HepG2 (cell line): ENCODE measurements around the gene MRM2. TPM values are rescaled to one million over a fixed set of nuclear protein-coding genes. Genes with fewer than 3 reads are reported as not detected.

Experiments
- ATAC-seq: fragments of 200-7000 bp; cut with Tn5 transposase; 3 replicates; pipeline ENCODE4 v1.9.1; 2020; ENCODE audit warnings: mild to moderate bottlenecking, moderate library complexity
- BruUV-seq: library from RNA; stranded (reverse); fragments of 400-500 nt; replicated peaks from 2 replicates; lab custom pipeline; 2021; lab: Mats Ljungman, UMichigan
- CTCF ChIA-PET: fragments of 300-600 bp; formaldehyde crosslinking; extraction: SDS; loops from one replicate; lab custom pipeline; 2021; ENCODE audit warnings: low total read pairs, inconsistent platforms, low intra/inter-chr PET ratio; lab: Yijun Ruan, JAX
- POLR2A ChIA-PET: fragments of 350-600 bp; sonication (Branson Sonifier 250); formaldehyde crosslinking; loops from one replicate; lab custom pipeline; 2020; ENCODE audit warnings: antibody characterized with exemption, inconsistent platforms; lab: Yijun Ruan, JAX
- DNase-seq: peaks from one replicate; pipeline ENCODE4 v3.0.0-alpha.2; 2015; ENCODE audit warnings: low spot score
- FAIRE-seq: peaks from 3 replicates; lab custom pipeline; 2011; peaks lifted over from hg19 to GRCh38; lab: Jason Lieb, UNC
- H2AFZ ChIP-seq: one replicate; pipeline ENCODE4 v1.6.1; 2011; ENCODE audit warnings: low read length, inconsistent platforms
- H3K27ac ChIP-seq: fragments of 300-600 bp; 3 replicates; pipeline ENCODE4 v1.8.0; 2011; ENCODE audit warnings: mixed run types, mild to moderate bottlenecking, mixed read lengths, low read length, inconsistent platforms; ENCODE audit not compliant: insufficient read depth; ENCODE audit errors: extremely low read length
- H3K27me3 ChIP-seq, 2 experiments: fragments of 200-600 bp in 1 of 2; 2 replicates in 1 of 2; 3 replicates in 1 of 2; pipeline versions ENCODE4 v1.6.0 to v1.8.0; 2011; ENCODE audit warnings: low read length in 2 of 2, mild to moderate bottlenecking in 2 of 2, moderate library complexity in 2 of 2, inconsistent platforms in 1 of 2; ENCODE audit not compliant: insufficient read depth in 2 of 2, control insufficient read depth in 1 of 2
- H3K36me3 ChIP-seq, 2 experiments: fragments of 200-600 bp in 1 of 2; replicated peaks in 1 of 2; 2 replicates in 1 of 2; 3 replicates in 1 of 2; pipeline versions ENCODE4 v1.5.1 to v1.8.0; 2011; ENCODE audit warnings: low read length in 2 of 2, inconsistent platforms in 1 of 2; ENCODE audit not compliant: insufficient read depth in 2 of 2, control insufficient read depth in 1 of 2
- H3K4me1 ChIP-seq: 2 replicates; pipeline ENCODE4 v1.5.1; 2012; ENCODE audit warnings: low read length, inconsistent platforms; ENCODE audit not compliant: insufficient read depth
- H3K4me2 ChIP-seq: 2 replicates; pipeline ENCODE4 v1.6.0; 2011; ENCODE audit warnings: low read depth, low read length, inconsistent platforms
- H3K4me3 ChIP-seq, 3 experiments: fragments of 200-600 bp in 1 of 3; sonication (generic), shearing (Covaris generic) in 1 of 3; replicated peaks in 1 of 3; 2 replicates each; pipeline ENCODE4 v1.5.1; 2011 to 2016; ENCODE audit warnings: low read length in 3 of 3, inconsistent platforms in 2 of 3, low read depth in 2 of 3, mild to moderate bottlenecking in 2 of 3, control low read depth in 1 of 3, mixed read lengths in 1 of 3; ENCODE audit not compliant: insufficient read depth in 1 of 3
- H3K79me2 ChIP-seq: one replicate; pipeline ENCODE4 v1.6.1; 2011; ENCODE audit warnings: low read length, inconsistent platforms; ENCODE audit not compliant: insufficient read depth
- H3K9ac ChIP-seq: 2 replicates; pipeline ENCODE4 v1.6.0; 2011; ENCODE audit warnings: mild to moderate bottlenecking, low read depth, low read length, inconsistent platforms; ENCODE audit not compliant: insufficient read depth
- H3K9me3 ChIP-seq: 2 replicates; pipeline ENCODE4 v1.5.1; 2012; ENCODE audit warnings: mild to moderate bottlenecking, low read length
- H4K20me1 ChIP-seq: 2 replicates; pipeline ENCODE4 v1.6.0; 2011; ENCODE audit warnings: inconsistent platforms, mild to moderate bottlenecking, low read length, moderate library complexity; ENCODE audit not compliant: insufficient read depth
- FOXJ3 ChIP-seq: sonication (generic); formaldehyde crosslinking; IDR thresholded peaks from 2 replicates; pipeline ENCODE4 v1.4.0; 2020; ENCODE audit warnings: missing genetic modification reagents, mild to moderate bottlenecking, borderline replicate concordance
- HOXA5 ChIP-seq: sonication (generic); formaldehyde crosslinking; IDR thresholded peaks from 2 replicates; pipeline ENCODE4 v1.4.0; 2020; ENCODE audit warnings: missing genetic modification reagents
- KAT2B ChIP-seq: fragments of 150-350 bp; IDR thresholded peaks from 2 replicates; pipeline ENCODE4 v1.6.1; 2014; ENCODE audit warnings: low read depth, low read length, borderline replicate concordance
- ZNF703 ChIP-seq: sonication (generic); formaldehyde crosslinking; IDR thresholded peaks from 2 replicates; pipeline ENCODE4 v1.5.1; 2020; ENCODE audit warnings: missing genetic modification reagents, mild to moderate bottlenecking, moderate library complexity, borderline replicate concordance
- WGBS: methylation state at CpG from one replicate; pipeline ENCODE4 v1.1.6; 2017; ENCODE audit warnings: low lambda C conversion rate; 5-methylcytosine and 5-hydroxymethylcytosine counted together
- in situ Hi-C: cut with HindIII; loops from 2 replicates; pipeline ENCODE4 v1.10.0; 2017; ENCODE audit warnings: low pct_unique_long_range_greater_than_20kb; ENCODE audit not compliant: extremely low pct_ligation_motif_present
- intact Hi-C: fragments of 100-400 bp; cut with micrococcal nuclease; formaldehyde crosslinking; loops from one replicate; pipeline ENCODE4 v1.10.0; 2022; ENCODE audit not compliant: unreplicated experiment
- polyA plus RNA-seq, 8 experiments: library from polyadenylated mRNA; depleted of rRNA in 3 of 8; stranded (reverse) in 7 of 8; unstranded in 1 of 8; fragments of >200 nt; fragmentation: Illumina TruSeq in 4 of 8; extraction: Trizol in 4 of 8; gene quantifications; 2 replicates each; pipeline versions ENCODE4 v1.2.1 to v1.2.3, GENCODE V29; 2011 to 2016; ENCODE audit warnings: low read depth in 4 of 8, missing spikeins in 1 of 8, mixed read lengths in 1 of 8; ENCODE audit not compliant: insufficient read depth in 1 of 8
- total RNA-seq, 5 experiments: library from RNA; depleted of rRNA; stranded (reverse); fragments of >200 nt; fragmentation: Illumina TruSeq; extraction: Trizol; gene quantifications; 2 replicates each; pipeline ENCODE4 v1.2.3, GENCODE V29; 2016; ENCODE audit warnings: low read depth in 1 of 5
- TF ChIP-seq, protein P1 (sequence below): IDR thresholded peaks from 2 replicates; pipeline ENCODE4 v1.6.1; 2012; ENCODE audit warnings: low read depth, low read length, improper control_type of control experiment
- TF ChIP-seq, protein P2 (sequence below): sonication (generic); formaldehyde crosslinking; IDR thresholded peaks from 2 replicates; pipeline ENCODE4 v1.4.0; 2020; ENCODE audit warnings: missing genetic modification reagents, borderline replicate concordance

The MRM2 gene
- total and polyA plus RNA-seq, 2 of the 13 experiments (the other 11 are each of a cell fraction or from before 2014, with no cell fraction given): 13.2 to 34.2 TPM

DNA sequence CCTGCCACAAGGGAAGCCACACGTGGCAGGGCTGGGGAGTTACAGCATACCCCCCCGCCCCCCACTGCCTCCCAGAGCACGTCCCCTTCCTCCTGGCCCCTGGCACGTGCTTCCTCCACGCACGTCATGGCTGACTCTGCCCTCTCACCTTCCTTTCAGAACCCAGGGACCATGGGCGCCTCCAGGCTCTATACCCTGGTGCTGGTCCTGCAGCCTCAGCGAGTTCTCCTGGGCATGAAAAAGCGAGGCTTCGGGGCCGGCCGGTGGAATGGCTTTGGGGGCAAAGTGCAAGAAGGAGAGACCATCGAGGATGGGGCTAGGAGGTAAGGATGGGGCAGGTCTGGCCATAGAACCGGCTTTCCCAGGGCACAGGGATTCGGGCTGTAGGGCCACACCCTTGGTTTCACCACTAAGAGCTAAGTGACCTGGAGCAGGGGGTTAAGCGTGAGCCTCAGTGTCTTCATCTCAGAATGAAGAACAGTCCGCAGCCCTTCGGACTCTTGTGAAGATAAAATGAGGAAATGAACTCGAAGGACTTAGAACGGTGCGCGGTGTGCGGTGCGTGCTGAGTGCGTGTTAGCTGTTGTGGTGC, 2.5 kb upstream of the MRM2 start:
- no peak overlapping the region for H2AFZ ChIP-seq
- TF ChIP-seq, protein P1, sequence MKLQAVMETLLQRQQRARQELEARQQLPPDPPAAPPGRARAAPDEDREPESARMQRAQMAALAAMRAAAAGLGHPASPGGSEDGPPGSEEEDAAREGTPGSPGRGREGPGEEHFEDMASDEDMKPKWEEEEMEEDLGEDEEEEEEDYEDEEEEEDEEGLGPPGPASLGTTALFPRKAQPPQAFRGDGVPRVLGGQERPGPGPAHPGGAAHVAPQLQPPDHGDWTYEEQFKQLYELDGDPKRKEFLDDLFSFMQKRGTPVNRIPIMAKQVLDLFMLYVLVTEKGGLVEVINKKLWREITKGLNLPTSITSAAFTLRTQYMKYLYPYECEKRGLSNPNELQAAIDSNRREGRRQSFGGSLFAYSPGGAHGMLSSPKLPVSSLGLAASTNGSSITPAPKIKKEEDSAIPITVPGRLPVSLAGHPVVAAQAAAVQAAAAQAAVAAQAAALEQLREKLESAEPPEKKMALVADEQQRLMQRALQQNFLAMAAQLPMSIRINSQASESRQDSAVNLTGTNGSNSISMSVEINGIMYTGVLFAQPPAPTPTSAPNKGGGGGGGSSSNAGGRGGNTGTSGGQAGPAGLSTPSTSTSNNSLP: no peak
- TF ChIP-seq ZNF703 (CRISPR knock-in tag) (no peak), HOXA5 (CRISPR knock-in tag) (no peak), FOXJ3 (no peak), KAT2B (no peak)
- TF ChIP-seq, protein P2, sequence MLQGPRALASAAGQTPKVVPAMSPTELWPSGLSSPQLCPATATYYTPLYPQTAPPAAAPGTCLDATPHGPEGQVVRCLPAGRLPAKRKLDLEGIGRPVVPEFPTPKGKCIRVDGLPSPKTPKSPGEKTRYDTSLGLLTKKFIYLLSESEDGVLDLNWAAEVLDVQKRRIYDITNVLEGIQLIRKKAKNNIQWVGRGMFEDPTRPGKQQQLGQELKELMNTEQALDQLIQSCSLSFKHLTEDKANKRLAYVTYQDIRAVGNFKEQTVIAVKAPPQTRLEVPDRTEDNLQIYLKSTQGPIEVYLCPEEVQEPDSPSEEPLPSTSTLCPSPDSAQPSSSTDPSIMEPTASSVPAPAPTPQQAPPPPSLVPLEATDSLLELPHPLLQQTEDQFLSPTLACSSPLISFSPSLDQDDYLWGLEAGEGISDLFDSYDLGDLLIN (CRISPR knock-in tag): no peak
- intact Hi-C loops: loop anchor here (10.0 kb wide), 1 partner anchor 70 kb away; the partner anchor contains the start of gene SNX8
- peaks cover 20% of the 10 kb centered on the region for H3K79me2 ChIP-seq
- in situ Hi-C loops: loop anchor here (5.0 kb wide), 1 partner anchor 103 kb away; no protein-coding TSS in a partner anchor
- BruUV-seq: no TSS peak
- no peak for DNase-seq
- no peaks in the 10 kb centered on the region for H4K20me1 ChIP-seq
- no peak overlapping the region for H3K4me3 ChIP-seq
- no peaks in the 10 kb centered on the region; a peak in 1 of 5 replicates for H3K27me3 ChIP-seq
- ChIA-PET CTCF (no interaction called here), POLR2A (no interaction called here)
- no peak for FAIRE-seq
- no peak for ATAC-seq
- no peak overlapping the region for H3K4me2 ChIP-seq
- no peak overlapping the region for H3K9ac ChIP-seq
- H3K36me3 ChIP-seq: peaks cover 0 to 3% of the 10 kb centered on the region in 2 experiments; a peak in 1 of 5 replicates
- peaks cover 37% of the 10 kb centered on the region for H3K4me1 ChIP-seq
- WGBS: 92% methylated on average over 25 of the region's 25 CpGs
- no peaks in the 10 kb centered on the region for H3K9me3 ChIP-seq
- H3K27ac ChIP-seq: no peak overlapping the region
